Jurkat, Clone E6-1 (cell line): ENCODE measurements around the gene DHX40.

Experiments
- DNase-seq: peaks from one replicate; pipeline ENCODE4 v3.0.0-alpha.2; 2011; ENCODE audit warnings: low read depth, low spot score
- H3K4me3 ChIP-seq: 2 replicates; pipeline ENCODE4 v1.5.1; 2011; ENCODE audit warnings: mild to moderate bottlenecking, low read length, control low read depth, moderate library complexity

Gene DHX40

DNA sequence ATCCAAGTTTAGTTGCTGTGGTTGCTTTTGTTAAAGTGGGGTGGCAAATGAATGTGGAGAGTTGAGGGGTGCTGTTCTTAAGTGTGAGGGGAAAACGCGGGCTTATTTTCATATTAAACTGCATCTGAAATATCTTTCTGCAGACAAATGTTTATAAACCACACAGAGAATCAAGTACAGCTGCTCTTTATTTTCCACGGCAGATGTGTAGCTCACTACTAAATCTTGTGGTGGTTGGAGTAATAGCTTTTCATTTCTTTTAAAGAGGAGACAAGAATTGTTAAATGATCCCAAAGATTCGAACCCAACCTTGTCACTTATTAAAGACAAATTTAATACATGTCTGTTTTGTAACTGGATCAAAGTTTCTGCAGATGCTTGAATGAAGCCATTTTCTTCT, 56.4 kb downstream of the DHX40 start:
- no peak for DNase-seq
- H3K4me3 ChIP-seq, result no peak overlapping the region

DNA sequence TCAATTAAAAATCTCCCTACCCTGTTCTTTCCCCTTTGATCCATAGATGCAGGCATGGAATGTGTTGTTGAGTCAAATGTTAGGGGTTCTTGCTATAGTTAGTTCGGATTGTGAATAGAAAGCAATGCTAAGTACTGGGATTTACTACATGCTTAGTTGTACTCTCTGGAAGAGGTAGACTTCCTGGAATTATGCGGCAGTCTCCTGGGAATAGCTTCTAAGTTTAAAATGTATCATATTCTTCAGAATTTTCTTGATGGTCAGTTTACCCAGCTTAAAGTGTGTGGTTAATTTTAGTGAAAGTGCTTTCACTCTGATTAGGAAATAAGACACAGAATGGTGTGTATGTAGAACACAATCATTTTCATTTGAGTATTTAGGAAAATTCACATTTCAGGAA, 57.7 kb downstream of the DHX40 start:
- no peak overlapping the region for H3K4me3 ChIP-seq
- DNase-seq, result no peak

DNA sequence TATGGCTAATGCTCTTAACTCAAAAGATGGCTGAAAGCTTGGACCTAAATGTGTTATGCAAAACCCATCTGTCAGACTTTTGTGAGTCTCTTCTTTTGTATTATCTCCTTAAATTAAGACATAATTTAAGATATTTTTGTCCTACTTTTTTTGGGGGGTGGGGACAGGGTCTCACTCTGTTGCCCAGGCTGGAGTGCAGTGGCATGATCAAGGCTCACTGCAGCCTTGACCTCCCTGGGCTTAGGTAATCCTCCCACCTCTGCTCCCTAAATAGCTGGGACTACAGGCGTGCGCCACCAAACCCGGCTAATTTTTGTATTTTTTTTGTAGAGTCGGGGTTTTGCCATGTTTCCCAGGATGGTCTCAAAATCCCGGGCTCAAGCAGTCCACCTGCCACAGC, 61.3 kb downstream of the DHX40 start:
- DNase-seq, result no peak

DNA sequence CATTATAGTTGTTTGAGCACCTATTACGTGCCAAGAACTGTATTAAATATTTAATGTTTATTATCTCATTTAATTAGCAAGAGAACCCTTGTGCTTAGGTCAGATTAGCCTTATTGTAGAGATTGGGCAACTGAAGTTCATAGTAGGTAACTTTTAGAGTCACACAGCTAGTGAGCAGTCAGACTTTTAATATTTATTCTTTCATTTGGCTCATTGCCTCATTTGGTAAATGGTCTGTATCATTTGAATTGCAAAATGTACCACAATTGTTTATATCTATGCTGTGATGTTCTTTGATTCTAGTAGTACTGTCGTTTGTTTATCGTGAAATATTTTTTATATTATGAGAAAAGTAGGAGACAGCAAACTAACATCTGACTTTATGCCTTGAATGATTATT, 61.9 kb downstream of the DHX40 start:
- no peak overlapping the region for H3K4me3 ChIP-seq
- no peak for DNase-seq

More for the DNA sequence above, 61.3 kb downstream of the DHX40 start:
- H3K4me3 ChIP-seq, result no peak overlapping the region

DNA sequence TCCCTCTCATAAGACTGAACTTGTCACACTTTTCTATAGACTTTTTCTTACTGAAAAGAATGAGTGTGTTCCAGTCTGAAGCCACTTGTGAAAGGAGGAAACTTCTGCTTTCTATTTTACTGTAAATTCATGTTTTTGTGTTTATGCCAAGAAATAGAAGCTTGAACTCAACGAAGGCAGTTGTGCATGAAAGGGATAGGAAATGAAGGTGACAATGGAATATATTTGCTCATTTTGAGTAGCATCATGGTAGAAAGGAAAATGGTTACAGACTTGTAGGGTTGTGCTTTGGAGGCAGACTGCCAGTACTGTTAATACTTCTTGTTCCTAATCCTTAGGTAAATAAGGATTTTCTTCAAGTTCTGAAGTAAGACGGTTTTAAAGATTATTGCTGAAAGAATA, 62.4 kb downstream of the DHX40 start:
- no peak for DNase-seq
- H3K4me3 ChIP-seq, result no peak overlapping the region

DNA sequence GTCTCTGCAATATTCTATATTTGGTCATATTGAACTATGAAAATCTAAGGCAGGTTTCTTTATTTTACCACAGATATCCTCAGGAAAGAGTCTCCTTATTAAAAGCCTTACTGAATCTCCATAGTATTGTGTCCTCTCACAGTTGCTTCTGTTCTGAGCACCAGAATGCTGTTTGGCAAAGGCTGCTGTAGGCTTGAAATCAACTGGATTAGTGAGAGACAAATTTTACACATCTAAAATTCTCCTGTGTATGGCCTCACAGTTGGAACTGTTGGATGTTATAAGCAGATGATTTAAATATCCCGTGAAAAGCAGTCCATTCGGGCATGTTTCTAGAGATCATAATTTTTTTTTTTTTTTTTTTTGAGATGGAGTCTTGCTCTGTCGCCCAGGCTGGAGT, 63.8 kb downstream of the DHX40 start:
- no peak for DNase-seq
- H3K4me3 ChIP-seq, result no peak overlapping the region

DNA sequence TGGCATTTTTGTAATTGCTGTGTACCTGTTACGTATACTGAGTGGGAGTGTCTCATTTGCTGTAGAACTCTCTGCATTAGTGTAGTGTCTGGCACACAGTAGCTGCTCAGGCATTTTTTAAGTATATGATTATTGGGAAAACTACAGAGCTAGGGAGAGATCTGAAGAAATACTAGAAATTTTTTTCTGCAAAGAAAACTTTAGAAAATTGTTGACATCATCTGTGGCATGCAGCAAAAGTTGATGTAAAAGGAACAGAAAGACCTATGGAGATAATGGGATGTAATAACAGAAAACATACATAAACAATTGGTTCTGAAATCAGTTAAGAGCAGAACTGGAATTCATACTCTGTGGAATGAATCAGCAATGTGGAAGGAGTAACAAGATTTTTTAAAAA, 65.9 kb downstream of the DHX40 start:
- no peak for DNase-seq
- no peak overlapping the region for H3K4me3 ChIP-seq

DNA sequence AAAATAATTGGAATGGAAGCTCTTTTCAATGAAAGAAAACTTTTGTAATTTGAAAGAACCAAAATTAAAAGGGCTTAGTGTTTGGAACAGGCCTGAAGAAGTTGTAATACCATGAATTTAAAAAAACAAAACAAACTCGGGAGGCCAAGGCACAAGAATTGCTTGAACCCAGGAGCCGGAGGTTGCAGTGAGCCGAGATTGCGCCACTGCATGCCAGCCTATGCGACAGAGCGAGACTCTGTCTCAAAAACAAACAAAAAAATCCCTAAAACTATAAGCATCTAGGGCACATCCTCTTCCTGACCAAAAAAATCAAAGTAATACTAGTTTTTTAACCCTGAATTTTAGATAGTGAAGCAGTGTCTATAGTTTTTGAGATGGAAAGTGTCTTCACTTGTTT, 67.0 kb downstream of the DHX40 start:
- DNase-seq, result no peak
- H3K4me3 ChIP-seq, result no peak overlapping the region

DNA sequence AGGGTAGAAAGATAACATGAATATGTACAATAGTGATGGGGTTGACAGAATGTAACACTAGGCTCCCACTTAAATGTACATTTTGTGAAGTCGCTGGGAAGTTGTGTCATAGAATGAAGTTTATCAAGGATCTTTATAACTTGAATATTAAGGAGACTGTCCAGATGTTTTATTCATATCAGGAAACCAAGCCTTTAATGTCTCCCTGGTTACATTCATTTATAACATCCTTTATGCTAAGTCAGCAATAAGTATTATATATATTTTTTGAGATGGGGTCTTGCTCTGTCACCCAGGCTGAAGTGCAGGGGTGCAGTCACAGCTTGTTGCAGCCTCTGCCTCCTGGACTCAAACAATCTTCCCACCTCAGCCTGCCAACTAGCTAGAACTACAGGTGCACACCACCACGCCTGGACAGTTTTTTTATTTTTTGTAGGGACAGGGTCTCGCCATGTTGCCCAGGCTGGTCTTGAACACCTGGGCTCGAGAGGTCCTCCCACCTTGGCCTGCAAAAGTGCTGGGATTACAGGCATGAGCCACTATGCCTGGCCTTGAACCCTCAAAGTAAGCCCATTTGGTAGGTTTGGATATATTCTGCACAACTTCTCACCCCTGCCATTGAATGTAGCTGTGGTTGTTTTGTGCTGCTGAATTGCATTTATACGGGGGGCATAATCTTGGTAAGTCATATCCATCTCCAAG, 68.4 kb downstream of the DHX40 start:
- DNase-seq, result no peak
- no peak overlapping the region for H3K4me3 ChIP-seq

DNA sequence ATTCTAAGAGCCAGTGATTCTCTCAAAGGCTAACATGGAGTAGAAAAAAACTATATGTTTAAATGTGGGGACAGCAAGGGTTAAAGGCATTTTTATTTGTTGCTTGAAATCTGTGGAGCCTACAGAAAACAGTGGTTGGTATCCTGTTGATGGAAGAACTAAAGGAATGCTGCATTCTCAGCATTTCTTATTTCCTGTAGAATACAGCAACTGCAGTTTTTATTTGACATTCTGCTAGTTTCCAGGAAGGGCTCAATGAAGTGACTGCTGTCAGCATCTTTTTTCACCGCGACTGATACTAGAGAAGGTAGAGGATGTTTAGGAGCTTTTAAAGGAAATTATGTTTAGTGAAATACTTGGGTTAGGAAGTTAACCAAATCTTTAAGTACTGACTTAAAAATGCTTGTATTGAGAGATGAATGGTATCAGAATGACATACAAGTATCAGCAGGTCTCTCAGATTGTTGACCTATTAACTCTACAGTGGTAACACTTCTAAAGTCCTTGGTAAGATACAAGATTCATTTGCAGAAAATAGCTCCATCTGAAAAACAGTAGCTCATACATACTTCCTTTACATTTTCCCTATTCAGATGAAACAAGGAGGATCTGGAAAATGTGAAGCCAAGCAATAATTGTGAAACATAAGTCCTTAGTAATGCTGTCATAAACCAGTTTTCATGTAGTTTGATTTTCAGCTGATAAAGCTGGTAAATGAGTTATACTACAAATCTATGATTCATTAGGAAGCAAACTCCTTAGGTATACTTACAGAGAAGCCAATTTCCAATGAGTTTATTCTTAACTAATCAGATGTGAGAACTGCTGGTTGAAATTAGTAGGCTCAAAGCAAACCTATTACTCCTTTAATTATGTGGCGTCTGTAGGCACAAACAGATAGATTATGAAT, 69.5 kb downstream of the DHX40 start:
- no peak for DNase-seq
- H3K4me3 ChIP-seq, result no peak overlapping the region

DNA sequence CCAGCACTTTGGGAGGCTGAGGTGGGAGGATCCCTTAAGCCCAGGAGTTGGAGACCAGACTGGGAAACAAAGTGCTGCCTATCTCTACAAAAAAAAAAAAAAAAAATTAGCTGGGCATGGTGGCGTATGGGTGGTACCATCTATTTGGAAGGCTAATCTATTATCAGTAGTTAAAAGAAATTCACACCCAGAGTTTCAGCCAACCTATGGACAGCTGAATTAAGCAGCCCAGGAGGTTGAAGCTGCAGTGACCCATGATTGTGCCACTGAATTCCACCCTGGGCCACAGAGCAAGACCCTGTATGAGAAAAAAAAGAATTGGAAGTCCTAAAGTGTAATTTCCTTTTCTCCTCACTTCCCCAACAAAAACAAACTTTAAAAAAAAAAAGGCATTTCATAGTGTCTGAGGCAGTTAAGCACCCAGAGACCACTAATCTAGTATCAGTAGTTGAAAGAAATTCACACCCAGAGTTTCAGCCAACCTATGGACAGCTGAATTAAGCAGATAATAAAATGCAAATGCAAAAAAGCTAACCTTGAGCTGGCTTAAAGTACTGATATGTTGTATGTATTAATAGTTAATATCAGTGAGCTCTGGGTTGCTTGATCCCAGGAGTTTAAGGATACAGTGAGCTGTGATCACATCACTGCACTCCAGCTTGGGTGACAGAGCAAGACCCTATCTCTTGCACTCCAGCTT, 72.4 kb downstream of the DHX40 start:
- no peak overlapping the region for H3K4me3 ChIP-seq
- DNase-seq, result no peak

DNA sequence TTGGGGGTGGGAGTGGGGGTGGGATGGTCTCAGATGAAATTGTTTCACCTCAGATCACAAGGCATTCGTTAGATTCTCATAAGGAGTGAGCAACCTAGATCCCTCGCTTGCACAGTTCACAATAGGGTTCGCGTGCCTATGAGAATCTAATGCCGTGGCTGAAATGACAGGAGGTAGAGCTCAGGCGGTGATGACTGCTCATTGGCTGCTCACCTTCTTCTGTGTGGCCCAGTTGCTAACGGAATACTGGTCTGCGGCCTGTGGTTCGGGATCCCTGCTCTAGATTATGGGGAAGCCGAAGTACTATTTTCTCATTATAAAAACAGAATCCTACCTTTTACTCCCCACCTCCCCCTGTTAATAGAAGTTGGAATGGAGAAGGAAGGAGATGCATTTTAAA, 73.1 kb downstream of the DHX40 start:
- no peak for DNase-seq
- no peak overlapping the region for H3K4me3 ChIP-seq

DNA sequence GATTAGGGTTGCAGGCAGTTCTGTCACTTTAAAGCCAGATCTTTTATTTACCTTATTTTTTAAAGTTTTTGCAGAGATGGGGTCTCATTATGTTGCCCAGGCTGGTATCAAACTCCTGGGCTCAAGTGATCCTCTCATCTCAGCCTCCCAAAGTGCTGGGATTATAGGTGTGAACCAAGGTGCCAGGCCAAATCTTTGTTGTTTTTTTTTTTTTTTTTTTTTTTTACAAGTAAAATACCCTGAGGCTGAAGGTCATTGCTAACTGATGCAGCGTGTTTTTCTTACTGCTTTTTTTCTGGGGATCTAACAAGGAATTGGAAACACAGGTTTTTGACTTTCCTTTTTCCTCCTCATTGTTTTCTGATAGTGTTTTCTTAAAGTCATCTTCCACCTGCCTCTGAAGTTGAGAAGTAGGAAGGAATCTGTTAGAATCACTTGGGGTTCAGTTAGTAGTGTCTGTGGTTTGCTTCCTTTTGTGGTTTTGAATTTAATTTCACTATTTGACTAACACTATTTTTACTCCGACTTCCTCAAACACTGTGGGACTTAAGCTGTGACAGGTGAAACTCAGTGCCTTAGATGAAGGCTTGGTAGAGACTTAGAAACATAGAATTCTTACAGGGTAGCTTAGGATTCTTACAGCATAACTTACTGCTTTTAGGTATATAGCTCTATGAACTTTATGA, 76.5 kb downstream of the DHX40 start:
- H3K4me3 ChIP-seq, result peak overlapping the region; percentile 13
- DNase-seq, result peak; percentile 91

DNA sequence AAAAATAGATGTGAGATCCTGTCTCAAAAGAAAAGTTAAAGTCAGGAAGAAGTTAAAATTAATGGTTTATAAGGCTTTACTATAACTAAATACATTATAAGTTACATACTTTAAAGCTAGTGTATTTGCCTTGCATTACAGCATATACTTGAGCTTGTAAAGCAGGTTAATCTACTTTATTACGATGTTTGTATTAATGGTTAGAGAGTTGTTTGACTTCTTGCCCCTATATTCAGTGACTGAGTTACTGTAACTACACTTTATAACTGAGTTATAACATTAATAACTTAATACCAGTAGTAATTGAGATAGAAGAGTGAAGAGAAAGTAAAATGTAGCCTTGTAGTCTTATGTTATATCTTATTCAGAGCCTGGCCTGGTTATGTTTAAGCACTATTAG, 77.2 kb downstream of the DHX40 start:
- no peak for DNase-seq
- H3K4me3 ChIP-seq, result no peak overlapping the region

DNA sequence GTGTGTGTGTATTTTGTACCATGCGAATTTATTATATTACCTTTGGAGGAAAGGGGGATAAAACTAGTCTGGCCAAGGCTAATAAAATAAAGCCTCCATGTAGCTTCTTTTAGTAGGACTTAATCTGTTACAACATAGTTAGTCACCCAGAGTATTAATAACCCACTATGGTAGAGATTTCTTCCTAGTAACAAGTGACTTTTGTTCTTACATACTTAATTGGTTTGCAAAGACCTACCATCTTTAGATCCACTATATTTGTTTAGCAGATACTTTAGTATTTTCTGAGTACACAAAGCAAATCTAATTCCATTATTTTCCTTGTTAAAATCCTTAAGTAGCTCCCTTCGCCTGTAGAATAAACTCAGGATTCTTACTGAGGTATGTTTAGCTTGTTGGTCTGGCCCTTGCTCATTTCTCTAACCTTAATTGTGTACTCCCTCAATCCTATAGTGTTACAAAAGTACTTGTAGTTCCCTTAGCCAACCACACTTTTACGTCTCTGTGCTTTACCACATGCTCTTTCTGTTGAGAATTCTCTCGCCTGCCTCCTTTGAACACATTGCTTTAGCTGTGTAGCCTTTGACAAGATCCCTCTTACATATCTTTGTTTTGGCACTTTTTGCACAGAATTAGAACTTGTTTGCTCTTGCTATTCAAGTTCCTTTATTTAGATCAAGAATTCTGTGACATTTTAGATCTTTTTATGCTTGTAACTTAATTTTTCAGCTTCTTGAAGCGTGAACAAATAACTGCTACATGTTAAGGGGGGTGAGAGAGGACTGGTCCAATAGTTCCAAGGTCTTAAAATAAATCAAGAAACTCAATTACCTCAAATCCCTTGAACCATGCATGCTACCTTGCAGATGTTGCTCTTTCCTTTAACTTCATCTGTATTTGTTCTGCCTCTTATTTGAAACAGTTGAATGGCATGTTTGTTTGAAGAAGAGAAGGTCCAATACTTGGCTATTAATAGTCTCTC, 78.0 kb downstream of the DHX40 start:
- DNase-seq, result peak; percentile 79
- no peak overlapping the region; the same call in 1 of the 2 replicates for H3K4me3 ChIP-seq

DNA sequence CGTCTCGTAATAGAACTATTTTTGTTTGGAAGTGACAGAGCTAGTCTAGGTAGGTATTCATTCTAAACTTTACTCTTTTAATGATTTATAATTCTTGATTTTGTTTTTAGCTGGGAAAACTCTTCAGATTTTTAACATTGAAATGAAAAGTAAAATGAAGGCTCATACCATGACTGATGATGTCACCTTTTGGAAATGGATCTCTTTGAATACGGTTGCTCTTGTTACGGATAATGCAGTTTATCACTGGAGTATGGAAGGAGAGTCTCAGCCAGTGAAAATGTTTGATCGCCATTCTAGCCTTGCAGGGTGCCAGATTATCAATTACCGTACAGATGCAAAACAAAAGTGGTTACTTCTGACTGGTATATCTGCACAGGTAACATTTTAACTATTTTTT, 81.9 kb downstream of the DHX40 start:
- DNase-seq, result no peak
- no peak overlapping the region for H3K4me3 ChIP-seq

DNA sequence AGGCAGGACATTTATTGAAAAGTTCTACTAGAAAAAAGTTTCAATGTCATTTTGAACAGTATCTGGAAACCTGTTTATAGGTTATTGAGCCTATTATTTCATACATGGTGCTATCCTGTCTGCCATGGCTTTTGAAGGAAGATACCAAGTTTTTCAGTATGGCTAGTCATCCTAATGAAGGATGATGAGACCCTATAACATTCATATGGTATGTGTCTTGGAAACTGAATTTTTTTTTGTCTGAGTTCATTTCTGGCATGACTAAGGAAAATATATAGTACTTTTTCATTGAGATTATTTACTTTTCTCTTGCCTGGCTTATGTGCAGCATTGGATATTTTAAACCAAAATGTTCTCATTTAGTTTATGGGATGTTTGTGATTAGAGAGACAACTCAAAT, 84.5 kb downstream of the DHX40 start:
- no peak for DNase-seq
- H3K4me3 ChIP-seq, result no peak overlapping the region

DNA sequence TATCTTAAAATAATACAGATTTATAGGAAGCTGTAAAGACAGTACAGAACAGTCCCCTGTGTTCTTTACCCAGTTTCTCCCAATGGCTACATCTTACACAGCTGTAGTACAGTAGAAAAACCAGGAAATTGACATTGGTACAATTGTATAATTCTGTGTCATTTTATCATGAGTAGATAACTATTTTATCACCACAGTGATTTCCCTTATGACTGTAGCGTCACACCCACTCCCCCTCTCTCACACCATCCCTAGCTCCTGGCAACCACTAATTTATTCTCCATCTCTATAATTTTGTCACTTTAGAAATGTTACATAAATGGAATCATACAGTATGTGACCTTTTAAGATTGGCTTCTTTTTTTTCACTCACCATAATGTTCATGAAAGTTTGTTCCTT, 85.2 kb downstream of the DHX40 start:
- DNase-seq, result no peak
- no peak overlapping the region for H3K4me3 ChIP-seq
